AG09319 (cell line): ENCODE data around the gene ARHGEF28.

Experiments
- DNase-seq: peaks from one replicate; pipeline ENCODE4 v3.0.0-alpha.2; 2010; ENCODE audit warnings: low read depth; ENCODE audit errors: extremely low read depth
- CTCF ChIP-seq: IDR thresholded peaks from 2 replicates; pipeline ENCODE4 v1.5.1; 2011; ENCODE audit warnings: low read depth, mild to moderate bottlenecking, inconsistent platforms, low read length, moderate library complexity

ARHGEF28 gene

GRCh38 chr5:73805449-73805848 is 179.5 kb downstream of the ARHGEF28 start:
- no peak for DNase-seq
- no peak for TF ChIP-seq CTCF

GRCh38 chr5:73808911-73809310 is 182.9 kb downstream of the ARHGEF28 start:
- no peak for DNase-seq
- no peak for TF ChIP-seq CTCF

GRCh38 chr5:73810429-73810828 is 184.4 kb downstream of the ARHGEF28 start:
- no peak for DNase-seq
- TF ChIP-seq CTCF = no peak

GRCh38 chr5:73812457-73812856 is 186.5 kb downstream of the ARHGEF28 start:
- DNase-seq = no peak
- no peak for TF ChIP-seq CTCF

GRCh38 chr5:73812962-73813588 is 187.1 kb downstream of the ARHGEF28 start:
- DNase-seq = no peak
- no peak for TF ChIP-seq CTCF

GRCh38 chr5:73814233-73814846 is 188.3 kb downstream of the ARHGEF28 start:
- DNase-seq = no peak
- no peak for TF ChIP-seq CTCF

- DNase-seq = no peak
- no peak for TF ChIP-seq CTCF
Measured at GRCh38 chr5:73815631-73816030, 189.6 kb downstream of the ARHGEF28 start.
